Measurements from ENCODE around the gene AK3. TPM values are rescaled to one million over a fixed set of nuclear protein-coding genes. Genes with fewer than 3 reads are reported as not detected.
A peak's percentile ranks its signal among the peaks of the same experiment; 100 is the strongest.

Gene AK3
- 21.5 and 24.0 TPM in 2 replicates for total RNA-seq (2022)
- Bru-seq, nascent RNA, result percentile 72 among the genes with signal in this experiment
- BruChase-seq, experiment 1, labeled RNA remaining after a 6-hour chase, result percentile 89 among the genes with signal in this experiment
- percentile 86 among the genes with signal in this experiment for BruChase-seq, experiment 2, labeled RNA remaining after a 2-hour chase
- long read RNA-seq, transcript AK3-202 (5 exons, 2,736 nt), result major isoform, 30 of 37 reads
- long read RNA-seq, partial matches to known transcripts, result 1 of 37 reads
- long read RNA-seq, other reads (novel, unspliced or antisense), result 6 of 37 reads

DNA sequence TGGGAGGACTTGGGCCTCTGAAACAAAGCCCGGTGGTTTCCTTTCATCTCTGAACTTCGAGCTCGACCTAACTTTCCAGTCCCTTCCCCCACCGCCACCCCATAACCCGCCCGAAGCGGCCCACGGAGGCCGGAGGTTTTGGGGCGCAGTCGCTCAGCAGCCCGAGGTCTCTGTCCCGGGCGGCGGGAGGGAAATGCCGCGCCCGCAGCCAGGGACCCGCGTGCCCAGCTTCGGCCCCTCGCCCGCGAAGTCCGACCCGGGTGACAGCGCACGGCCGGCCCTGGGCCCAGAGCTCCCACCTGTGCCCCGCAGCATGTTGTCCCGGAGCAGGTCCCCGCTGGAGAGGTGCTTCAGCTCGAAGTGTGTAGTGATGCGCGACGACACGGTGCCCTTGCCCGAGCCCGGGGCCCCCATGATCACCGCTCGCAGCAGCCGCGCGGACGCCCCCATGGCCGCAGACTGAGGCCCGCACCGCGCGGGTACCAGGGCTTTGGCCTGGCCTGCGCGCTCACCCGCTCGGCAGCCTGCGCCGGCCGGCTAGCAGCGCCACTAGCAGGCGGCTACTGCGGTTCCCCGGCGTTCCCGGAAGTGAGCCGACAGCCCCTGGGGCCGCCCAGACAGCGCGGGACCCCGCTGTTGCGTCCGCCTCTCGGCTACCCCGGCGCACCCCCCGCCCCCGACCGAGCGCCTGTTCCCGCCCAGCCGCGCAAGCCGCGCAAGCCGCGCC lies at the start of gene AK3:
AK3 (minus strand) TSS at position 565 of the 727 bp plus-strand sequence; CDS start at position 450, 115 bp downstream.
- no TSS peak for BruUV-seq (replicated peaks)
- intact Hi-C loops (cut with micrococcal nuclease; ENCODE audit: unreplicated experiment), result no loop called here

DNA sequence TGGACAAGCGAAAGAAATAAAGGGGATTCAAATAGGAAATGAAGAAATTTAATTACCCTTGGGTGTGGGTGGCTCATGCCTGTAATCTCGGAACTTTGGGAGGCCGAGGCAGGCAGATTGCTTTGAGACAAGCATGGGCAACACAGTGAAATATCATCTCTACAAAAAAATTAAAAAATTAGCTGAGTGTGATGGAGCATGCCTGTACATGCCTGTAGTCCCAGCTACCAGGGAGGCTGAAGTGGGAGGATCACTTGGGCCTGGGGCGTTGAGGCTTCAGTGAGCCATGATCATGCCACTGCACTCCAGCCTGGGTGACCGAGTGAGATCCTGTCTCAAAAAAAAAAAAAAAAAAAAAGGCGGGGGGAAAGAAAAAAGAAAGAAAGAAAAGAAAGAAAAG lies 47.7 kb upstream of the AK3 start:
- Mint-ChIP-seq H3K4me3 (ENCODE audit: low read depth, unreplicated experiment) (no peak overlapping the region), H3K4me1 (ENCODE audit: low read depth, unreplicated experiment) (peaks cover under 1% of the 10 kb centered on the region), H3K9me3 (ENCODE audit: low read depth, unreplicated experiment) (no peaks in the 10 kb centered on the region), H3K27me3 (ENCODE audit: unreplicated experiment) (no peaks in the 10 kb centered on the region), H3K27ac (ENCODE audit: unreplicated experiment) (no peak overlapping the region), H3K36me3 (ENCODE audit: insufficient read depth, unreplicated experiment) (peaks cover 21% of the 10 kb centered on the region)
- no peak for DNase-seq
- TF ChIP-seq, protein P1, sequence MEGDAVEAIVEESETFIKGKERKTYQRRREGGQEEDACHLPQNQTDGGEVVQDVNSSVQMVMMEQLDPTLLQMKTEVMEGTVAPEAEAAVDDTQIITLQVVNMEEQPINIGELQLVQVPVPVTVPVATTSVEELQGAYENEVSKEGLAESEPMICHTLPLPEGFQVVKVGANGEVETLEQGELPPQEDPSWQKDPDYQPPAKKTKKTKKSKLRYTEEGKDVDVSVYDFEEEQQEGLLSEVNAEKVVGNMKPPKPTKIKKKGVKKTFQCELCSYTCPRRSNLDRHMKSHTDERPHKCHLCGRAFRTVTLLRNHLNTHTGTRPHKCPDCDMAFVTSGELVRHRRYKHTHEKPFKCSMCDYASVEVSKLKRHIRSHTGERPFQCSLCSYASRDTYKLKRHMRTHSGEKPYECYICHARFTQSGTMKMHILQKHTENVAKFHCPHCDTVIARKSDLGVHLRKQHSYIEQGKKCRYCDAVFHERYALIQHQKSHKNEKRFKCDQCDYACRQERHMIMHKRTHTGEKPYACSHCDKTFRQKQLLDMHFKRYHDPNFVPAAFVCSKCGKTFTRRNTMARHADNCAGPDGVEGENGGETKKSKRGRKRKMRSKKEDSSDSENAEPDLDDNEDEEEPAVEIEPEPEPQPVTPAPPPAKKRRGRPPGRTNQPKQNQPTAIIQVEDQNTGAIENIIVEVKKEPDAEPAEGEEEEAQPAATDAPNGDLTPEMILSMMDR (IDR thresholded peaks at IDR 0.05; ENCODE audit: unreplicated experiment), result no peak
- intact Hi-C loops (cut with micrococcal nuclease; ENCODE audit: unreplicated experiment), result no loop called here
- no TSS peak for BruUV-seq (replicated peaks)
- CTCF ChIA-PET, result no interaction called here

More for the DNA sequence above, at the start of gene AK3:
- H3K36me3 Mint-ChIP-seq (ENCODE audit: insufficient read depth, unreplicated experiment), result peaks cover 31% of the 10 kb centered on the region
- peak; percentile 85 for DNase-seq
- TF ChIP-seq, protein P1 (IDR thresholded peaks at IDR 0.05; ENCODE audit: unreplicated experiment), result no peak
- H3K4me1 Mint-ChIP-seq (ENCODE audit: low read depth, unreplicated experiment), result peaks cover 9% of the 10 kb centered on the region
- no peaks in the 10 kb centered on the region for H3K27me3 Mint-ChIP-seq (ENCODE audit: unreplicated experiment)
- H3K27ac Mint-ChIP-seq (ENCODE audit: unreplicated experiment), result peak within 1 kb of the TSS; percentile 79
- CTCF ChIA-PET, result interaction anchor here (0.6 to 1.3 kb wide), 3 partner anchors 9 to 553 kb away, joined by 3 to 4 read pairs (median 3); no protein-coding TSS in a partner anchor
- H3K9me3 Mint-ChIP-seq (ENCODE audit: low read depth, unreplicated experiment), result no peaks in the 10 kb centered on the region
- peak within 1 kb of the TSS; percentile 80 for H3K4me3 Mint-ChIP-seq (ENCODE audit: low read depth, unreplicated experiment)

DNA sequence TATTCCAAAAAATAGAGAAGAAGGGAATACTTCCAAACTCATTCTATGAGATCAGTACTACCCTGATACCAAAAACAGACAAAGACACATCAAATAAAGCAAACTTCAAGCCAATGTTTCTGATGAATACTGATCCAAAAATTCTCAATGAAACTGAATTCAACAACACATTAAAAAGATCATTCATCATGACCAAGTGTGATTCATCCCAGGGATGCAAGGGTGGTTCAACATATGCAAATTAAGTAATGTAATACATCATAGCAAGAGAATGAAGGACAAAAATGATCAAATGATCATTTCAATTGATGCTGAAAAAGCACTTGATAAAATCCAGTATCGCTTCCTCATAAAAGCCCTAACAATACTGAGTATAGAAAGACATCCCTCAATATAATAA lies 46.9 kb upstream of the AK3 start:
- CTCF ChIA-PET, result interaction anchor here (0.6 kb wide), 1 partner anchor 44 kb away, joined by 6 read pairs; no protein-coding TSS in a partner anchor
- peaks cover 13% of the 10 kb centered on the region for H3K36me3 Mint-ChIP-seq (ENCODE audit: insufficient read depth, unreplicated experiment)
- no peak overlapping the region for H3K4me3 Mint-ChIP-seq (ENCODE audit: low read depth, unreplicated experiment)
- TF ChIP-seq, protein P1 (IDR thresholded peaks at IDR 0.05; ENCODE audit: unreplicated experiment), result no peak
- DNase-seq, result no peak
- intact Hi-C loops (cut with micrococcal nuclease; ENCODE audit: unreplicated experiment), result no loop called here
- H3K4me1 Mint-ChIP-seq (ENCODE audit: low read depth, unreplicated experiment), result no peaks in the 10 kb centered on the region
- H3K27ac Mint-ChIP-seq (ENCODE audit: unreplicated experiment), result no peak overlapping the region
- no TSS peak for BruUV-seq (replicated peaks)
- H3K27me3 Mint-ChIP-seq (ENCODE audit: unreplicated experiment), result no peaks in the 10 kb centered on the region
- no peaks in the 10 kb centered on the region for H3K9me3 Mint-ChIP-seq (ENCODE audit: low read depth, unreplicated experiment)

DNA sequence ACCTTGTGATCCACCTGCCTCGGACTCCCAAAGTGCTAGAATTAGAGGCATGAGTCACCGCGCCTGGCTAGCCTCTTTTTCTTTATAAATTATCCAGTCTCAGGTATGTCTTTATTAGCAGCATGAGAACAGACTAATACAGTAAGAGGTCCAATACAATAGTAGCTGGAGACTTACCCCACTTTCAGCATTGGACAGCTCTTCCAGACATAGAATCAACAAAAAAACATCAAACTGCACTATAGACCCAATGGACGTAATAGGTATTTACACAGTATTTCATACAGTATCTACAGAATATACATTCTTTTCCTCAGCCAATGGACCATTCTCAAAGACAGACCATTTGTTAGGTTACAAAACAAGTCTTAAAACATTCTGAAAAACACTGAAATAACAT lies 45.6 kb upstream of the AK3 start:
- CTCF ChIA-PET, result no interaction called here
- H3K9me3 Mint-ChIP-seq (ENCODE audit: low read depth, unreplicated experiment), result no peaks in the 10 kb centered on the region
- no peak overlapping the region for H3K4me3 Mint-ChIP-seq (ENCODE audit: low read depth, unreplicated experiment)

More for the DNA sequence above, 45.6 kb upstream of the AK3 start:
- BruUV-seq (replicated peaks), result no TSS peak
- Mint-ChIP-seq H3K27me3 (ENCODE audit: unreplicated experiment) (no peaks in the 10 kb centered on the region), H3K4me1 (ENCODE audit: low read depth, unreplicated experiment) (no peaks in the 10 kb centered on the region), H3K36me3 (ENCODE audit: insufficient read depth, unreplicated experiment) (peaks cover under 1% of the 10 kb centered on the region), H3K27ac (ENCODE audit: unreplicated experiment) (no peak overlapping the region)
- TF ChIP-seq, protein P1 (IDR thresholded peaks at IDR 0.05; ENCODE audit: unreplicated experiment), result no peak
- intact Hi-C loops (cut with micrococcal nuclease; ENCODE audit: unreplicated experiment), result no loop called here
- no peak for DNase-seq
